Melanocyte of skin (primary cell): ENCODE data around the gene TESPA1. TPM values are rescaled to one million over a fixed set of nuclear protein-coding genes. Genes with fewer than 3 reads are reported as not detected.

Experiments used
- total RNA-seq, 2 donors: library from RNA; depleted of rRNA; stranded (reverse); fragments of >200 nt; gene quantifications; 2 replicates each; pipeline ENCODE4 v1.2.3, GENCODE V29; 2012

TESPA1 gene
- total RNA-seq: not detected

GRCh38 chr12:54984658-54985376 is at the start of gene TESPA1:
Gene TESPA1 (minus strand): TSS chr12:54984762. CDS start chr12:54974562, 10,200 bp downstream.

GRCh38 chr12:55019784-55020183 is 35.2 kb upstream of the TESPA1 start, which contains the start of gene NEUROD4:
Gene NEUROD4 (plus strand): TSS chr12:55019974. CDS start chr12:55026440, 6,466 bp downstream.

Other genes starting within 250 kb of the TESPA1 start
- gene MUCL1, start 130.2 kb downstream of the TESPA1 start, total RNA-seq: not detected
- not detected for gene NEUROD4, start 35.2 kb upstream of the TESPA1 start, total RNA-seq
- not detected for gene OR9K2, start 141.6 kb upstream of the TESPA1 start, total RNA-seq
- gene OR10A7, start 236.3 kb upstream of the TESPA1 start, total RNA-seq: not detected